HG03575 (cell line): Measurements from ENCODE around the gene GMDS.
A peak's percentile ranks its signal among the peaks of the same experiment; 100 is the strongest.

ENCODE experiments used
- ATAC-seq: cut with Tn5 transposase; IDR thresholded peaks from one replicate; pipeline ENCODE4 v1.9.1; 2021; ENCODE audit not compliant: unreplicated experiment, insufficient number of reproducible peaks, low FRiP score; ENCODE audit errors: extremely low read depth

Gene GMDS

GRCh38 chr6:2244261-2245102 lies 923 bp downstream of the GMDS start:
- ATAC-seq, result no peak

- ATAC-seq, result no peak
These were observed 3.1 kb downstream of the GMDS start for GRCh38 chr6:2242311-2242710.

- ATAC-seq, result no peak
These were observed 4.4 kb downstream of the GMDS start for GRCh38 chr6:2240961-2241360.

- no peak for ATAC-seq
These were observed 8.4 kb downstream of the GMDS start for GRCh38 chr6:2237001-2237400.

- no peak for ATAC-seq
These were observed 9.5 kb downstream of the GMDS start for GRCh38 chr6:2235777-2236495.

- peak; percentile 49 for ATAC-seq
These were observed 13.0 kb downstream of the GMDS start for GRCh38 chr6:2232445-2232844.

GRCh38 chr6:2231438-2231837 lies 14.0 kb downstream of the GMDS start:
- ATAC-seq, result no peak

- ATAC-seq, result no peak
These were observed 14.6 kb downstream of the GMDS start for GRCh38 chr6:2230659-2231277.

GRCh38 chr6:2229742-2230141 lies 15.7 kb downstream of the GMDS start:
- ATAC-seq, result no peak

GRCh38 chr6:2229039-2229438 lies 16.4 kb downstream of the GMDS start:
- ATAC-seq, result no peak

GRCh38 chr6:2228392-2228791 lies 17.0 kb downstream of the GMDS start:
- ATAC-seq, result no peak

GRCh38 chr6:2226775-2227174 lies 18.6 kb downstream of the GMDS start:
- no peak for ATAC-seq

- ATAC-seq, result no peak
These were observed 19.7 kb downstream of the GMDS start for GRCh38 chr6:2225422-2226392.

GRCh38 chr6:2224847-2225382 lies 20.5 kb downstream of the GMDS start:
- ATAC-seq, result no peak

- no peak for ATAC-seq
These were observed 23.0 kb downstream of the GMDS start for GRCh38 chr6:2222275-2222842.

- ATAC-seq, result no peak
These were observed 23.6 kb downstream of the GMDS start for GRCh38 chr6:2221726-2222274.

- no peak for ATAC-seq
These were observed 25.3 kb downstream of the GMDS start for GRCh38 chr6:2220154-2220553.

GRCh38 chr6:2218866-2219265 lies 26.5 kb downstream of the GMDS start:
- no peak for ATAC-seq
